OCI-LY7 (cell line): Measurements from ENCODE around the gene CEP78. TPM values are rescaled to one million over a fixed set of nuclear protein-coding genes. Genes with fewer than 3 reads are reported as not detected.
A peak's percentile ranks its signal among the peaks of the same experiment; 100 is the strongest.

Source experiments
- BruUV-seq: library from RNA; stranded (reverse); fragments of 400-500 nt; replicated peaks from 2 replicates; lab custom pipeline; 2021; lab: Mats Ljungman, UMichigan
- CTCF ChIA-PET: fragments of 300-600 bp; sonication (Branson Sonifier 250); formaldehyde crosslinking; loops from one replicate; lab custom pipeline; 2022; ENCODE audit warnings: antibody characterized with exemption; ENCODE audit not compliant: unreplicated experiment; lab: Charles Lee
- POLR2A ChIA-PET: fragments of 300-600 bp; sonication (Branson Sonifier 250); formaldehyde crosslinking; loops from one replicate; lab custom pipeline; 2022; ENCODE audit warnings: antibody characterized with exemption; lab: Charles Lee
- DNase-seq: peaks from one replicate; pipeline ENCODE4 v3.0.0-alpha.2; 2015; ENCODE audit warnings: low spot score
- H2AFZ ChIP-seq: fragments of 200-600 bp; sonication (generic), shearing (Covaris generic); 2 replicates; pipeline ENCODE4 v1.6.1; 2014; ENCODE audit warnings: mild to moderate bottlenecking, antibody characterized with exemption, low read length, moderate library complexity
- H3K27ac ChIP-seq: fragments of 200-600 bp; sonication (generic); 2 replicates; pipeline ENCODE4 v1.5.1; 2014; ENCODE audit warnings: mixed run types, low read depth, mild to moderate bottlenecking, moderate library complexity, low read length, inconsistent platforms; ENCODE audit not compliant: poor library complexity, severe bottlenecking
- H3K36me3 ChIP-seq: fragments of 200-600 bp; sonication (generic); 2 replicates; pipeline ENCODE4 v1.6.1; 2014; ENCODE audit warnings: mild to moderate bottlenecking, antibody characterized with exemption, low read length, moderate library complexity, mixed read lengths; ENCODE audit not compliant: insufficient read depth
- H3K4me1 ChIP-seq: fragments of 200-600 bp; sonication (generic); 2 replicates; pipeline ENCODE4 v1.5.1; 2014; ENCODE audit warnings: mild to moderate bottlenecking, low read length; ENCODE audit not compliant: insufficient read depth, poor library complexity, severe bottlenecking
- H3K4me2 ChIP-seq: fragments of 200-600 bp; sonication (generic); 2 replicates; pipeline ENCODE4 v1.6.1; 2014; ENCODE audit warnings: mild to moderate bottlenecking, low read length
- H3K4me3 ChIP-seq: fragments of 200-600 bp; sonication (generic); 2 replicates; pipeline ENCODE4 v1.5.1; 2014; ENCODE audit warnings: mild to moderate bottlenecking, low read depth, low read length; ENCODE audit not compliant: poor library complexity, severe bottlenecking
- H3K79me2 ChIP-seq: fragments of 200-600 bp; sonication (generic); 2 replicates; pipeline ENCODE4 v1.6.1; 2016; ENCODE audit warnings: low read depth, mild to moderate bottlenecking, low read length, moderate library complexity, mixed read lengths; ENCODE audit not compliant: insufficient read depth
- H3K9me2 ChIP-seq: fragments of 200-600 bp; sonication (generic); 2 replicates; pipeline ENCODE4 v1.6.1; 2016; ENCODE audit warnings: mild to moderate bottlenecking, low read length, mixed read lengths; ENCODE audit not compliant: insufficient read depth
- H3K9me3 ChIP-seq: fragments of 200-600 bp; sonication (generic); 2 replicates; pipeline ENCODE4 v1.6.1; 2014; ENCODE audit warnings: mild to moderate bottlenecking, mixed run types, low read length, mixed read lengths
- H4K20me1 ChIP-seq: fragments of 200-600 bp; sonication (generic); 2 replicates; pipeline ENCODE4 v1.6.1; 2014; ENCODE audit warnings: mild to moderate bottlenecking, antibody characterized with exemption, low read length, moderate library complexity, mixed read lengths; ENCODE audit not compliant: insufficient read depth
- EZH2phosphoT487 ChIP-seq: fragments of 200-600 bp; sonication (generic); IDR thresholded peaks from 2 replicates; pipeline ENCODE4 v1.6.1; 2018; ENCODE audit warnings: low read depth, borderline replicate concordance, mild to moderate bottlenecking, mixed run types, antibody characterized with exemption, low read length, moderate library complexity, mixed read lengths
- intact Hi-C: fragments of 100-400 bp; cut with micrococcal nuclease; formaldehyde crosslinking; loops from one replicate; pipeline ENCODE4 v1.10.0; 2022; ENCODE audit not compliant: unreplicated experiment
- total RNA-seq, 2 experiments: library from RNA; depleted of rRNA in 1 of 2; stranded (reverse); fragments of >200 nt in 1 of 2; shearing (Covaris generic) in 1 of 2; gene quantifications; 2 replicates each; pipeline ENCODE4 v1.2.3, GENCODE V29; 2014 to 2022
- TF ChIP-seq, protein P1 (sequence below): fragments of 200-600 bp; sonication (generic); conservative IDR thresholded peaks from 2 replicates; pipeline ENCODE4 v1.5.1; 2014; ENCODE audit warnings: mild to moderate bottlenecking, antibody characterized with exemption, low read length, moderate library complexity, mixed read lengths

Gene CEP78
- total RNA-seq, 2 experiments from 2014 or later = 49.5 to 59.3 TPM

DNA sequence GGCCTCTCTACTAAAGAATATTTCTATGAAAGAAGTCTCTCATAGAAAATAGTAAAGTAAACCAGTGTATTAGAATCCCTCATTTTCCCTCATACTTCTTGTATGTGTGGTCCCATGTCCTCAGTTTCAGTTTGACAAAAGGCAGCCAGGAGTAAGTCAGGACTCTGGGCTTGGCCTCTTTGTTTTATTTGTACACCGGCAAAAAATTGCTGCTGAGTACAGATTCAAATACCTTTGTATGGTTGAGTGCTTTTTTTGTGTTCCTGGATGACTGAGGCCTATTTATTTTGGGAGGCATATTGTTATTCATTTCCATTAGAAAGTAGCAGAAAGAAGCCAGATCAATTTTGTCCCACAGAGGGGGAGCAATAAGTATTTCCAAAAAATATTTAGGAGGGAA is 47.3 kb upstream of the CEP78 start:
- no peaks in the 10 kb centered on the region for H3K79me2 ChIP-seq
- intact Hi-C loops = no loop called here
- DNase-seq = no peak
- no peaks in the 10 kb centered on the region for H3K9me3 ChIP-seq
- H3K27ac ChIP-seq = no peak overlapping the region
- peak overlapping the region; percentile 38; the same call in 1 of the 2 replicates for H3K4me2 ChIP-seq
- no peaks in the 10 kb centered on the region for H3K36me3 ChIP-seq
- H4K20me1 ChIP-seq = no peaks in the 10 kb centered on the region
- H3K4me3 ChIP-seq = no peak overlapping the region
- peaks cover 19% of the 10 kb centered on the region for H3K4me1 ChIP-seq
- TF ChIP-seq, protein P1, sequence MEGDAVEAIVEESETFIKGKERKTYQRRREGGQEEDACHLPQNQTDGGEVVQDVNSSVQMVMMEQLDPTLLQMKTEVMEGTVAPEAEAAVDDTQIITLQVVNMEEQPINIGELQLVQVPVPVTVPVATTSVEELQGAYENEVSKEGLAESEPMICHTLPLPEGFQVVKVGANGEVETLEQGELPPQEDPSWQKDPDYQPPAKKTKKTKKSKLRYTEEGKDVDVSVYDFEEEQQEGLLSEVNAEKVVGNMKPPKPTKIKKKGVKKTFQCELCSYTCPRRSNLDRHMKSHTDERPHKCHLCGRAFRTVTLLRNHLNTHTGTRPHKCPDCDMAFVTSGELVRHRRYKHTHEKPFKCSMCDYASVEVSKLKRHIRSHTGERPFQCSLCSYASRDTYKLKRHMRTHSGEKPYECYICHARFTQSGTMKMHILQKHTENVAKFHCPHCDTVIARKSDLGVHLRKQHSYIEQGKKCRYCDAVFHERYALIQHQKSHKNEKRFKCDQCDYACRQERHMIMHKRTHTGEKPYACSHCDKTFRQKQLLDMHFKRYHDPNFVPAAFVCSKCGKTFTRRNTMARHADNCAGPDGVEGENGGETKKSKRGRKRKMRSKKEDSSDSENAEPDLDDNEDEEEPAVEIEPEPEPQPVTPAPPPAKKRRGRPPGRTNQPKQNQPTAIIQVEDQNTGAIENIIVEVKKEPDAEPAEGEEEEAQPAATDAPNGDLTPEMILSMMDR = no peak
- TF ChIP-seq EZH2phosphoT487 = no peak
- no TSS peak for BruUV-seq
- ChIA-PET POLR2A (no interaction called here), CTCF (no interaction called here)
- peak overlapping the region; percentile 48; the same call in 1 of the 2 replicates for H2AFZ ChIP-seq
- no peaks in the 10 kb centered on the region for H3K9me2 ChIP-seq

DNA sequence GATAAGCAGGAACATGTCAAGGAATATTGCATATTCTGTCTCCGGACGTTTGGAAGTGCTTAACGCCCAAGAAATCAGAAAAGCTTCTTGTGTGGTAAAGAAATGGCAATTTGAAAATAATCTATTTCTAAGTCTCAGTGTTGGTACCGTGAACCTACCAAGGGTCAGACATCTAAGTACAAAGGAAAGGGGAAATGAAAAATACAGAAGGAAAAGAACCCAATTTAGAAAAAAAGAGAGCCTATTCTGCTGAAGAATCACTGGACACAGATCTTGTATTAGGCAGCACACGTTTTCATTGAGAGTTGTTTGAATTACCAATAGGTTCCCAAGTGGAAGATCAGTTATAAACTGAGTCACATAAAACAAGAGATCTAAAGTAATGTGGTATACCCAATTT is 46.9 kb upstream of the CEP78 start:
- Histone ChIP-seq H3K36me3 (no peaks in the 10 kb centered on the region), H3K4me1 (peaks cover 22% of the 10 kb centered on the region), H2AFZ (peak overlapping the region; percentile 48; the same call in 1 of the 2 replicates), H3K4me2 (peak overlapping the region; percentile 38; the same call in 1 of the 2 replicates), H3K4me3 (no peak overlapping the region), H3K9me3 (no peaks in the 10 kb centered on the region), H4K20me1 (no peaks in the 10 kb centered on the region), H3K27ac (no peak overlapping the region), H3K79me2 (no peaks in the 10 kb centered on the region), H3K9me2 (no peaks in the 10 kb centered on the region)
- BruUV-seq = no TSS peak
- CTCF ChIA-PET = no interaction called here
- no peak for TF ChIP-seq EZH2phosphoT487
- TF ChIP-seq, protein P1 = no peak
- no peak for DNase-seq
- intact Hi-C loops = no loop called here
- POLR2A ChIA-PET = no interaction called here

DNA sequence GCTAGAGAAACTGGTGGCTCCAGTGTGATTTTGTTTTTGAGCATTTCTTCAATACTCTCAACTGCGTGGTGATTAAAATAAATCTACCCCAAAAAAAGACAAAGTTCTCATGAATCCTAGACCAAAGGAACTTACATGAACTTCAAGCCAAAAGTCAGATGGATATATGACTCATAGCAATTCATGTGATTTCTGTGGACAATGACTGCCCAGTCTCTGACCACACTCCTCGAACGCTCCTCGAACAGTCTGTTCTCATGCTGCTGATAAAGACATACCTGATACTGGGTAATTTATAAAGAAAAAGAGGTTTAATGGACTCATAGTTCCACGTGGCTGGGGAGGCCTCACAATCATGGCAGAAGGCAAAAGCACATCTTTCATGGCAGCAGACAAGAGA is 46.4 kb upstream of the CEP78 start:
- Histone ChIP-seq H3K9me3 (no peaks in the 10 kb centered on the region), H3K27ac (no peak overlapping the region), H3K36me3 (no peaks in the 10 kb centered on the region), H3K4me3 (no peak overlapping the region), H4K20me1 (no peaks in the 10 kb centered on the region), H3K79me2 (no peaks in the 10 kb centered on the region), H3K9me2 (no peaks in the 10 kb centered on the region), H3K4me2 (peak overlapping the region; percentile 38; the same call in 1 of the 2 replicates), H2AFZ (no peak overlapping the region), H3K4me1 (peaks cover 25% of the 10 kb centered on the region)
- DNase-seq = no peak
- BruUV-seq = no TSS peak
- TF ChIP-seq EZH2phosphoT487 = no peak
- TF ChIP-seq, protein P1 = no peak
- ChIA-PET POLR2A (interaction anchor here (1.8 kb wide), 1 partner anchor 21 kb away, joined by 5 read pairs; no protein-coding TSS in a partner anchor), CTCF (no interaction called here)
- intact Hi-C loops = no loop called here
